Metanephros (tissue), 1 donor: ENCODE data around the gene CSRP3. TPM values are rescaled to one million over a fixed set of nuclear protein-coding genes. Genes with fewer than 3 reads are reported as not detected.

Source experiments
- total RNA-seq: library from RNA; depleted of rRNA; stranded (reverse); fragments of >200 nt; gene quantifications from one replicate; pipeline ENCODE4 v1.2.3, GENCODE V29; 2014

The CSRP3 gene
- total RNA-seq: 84.4 TPM

DNA sequence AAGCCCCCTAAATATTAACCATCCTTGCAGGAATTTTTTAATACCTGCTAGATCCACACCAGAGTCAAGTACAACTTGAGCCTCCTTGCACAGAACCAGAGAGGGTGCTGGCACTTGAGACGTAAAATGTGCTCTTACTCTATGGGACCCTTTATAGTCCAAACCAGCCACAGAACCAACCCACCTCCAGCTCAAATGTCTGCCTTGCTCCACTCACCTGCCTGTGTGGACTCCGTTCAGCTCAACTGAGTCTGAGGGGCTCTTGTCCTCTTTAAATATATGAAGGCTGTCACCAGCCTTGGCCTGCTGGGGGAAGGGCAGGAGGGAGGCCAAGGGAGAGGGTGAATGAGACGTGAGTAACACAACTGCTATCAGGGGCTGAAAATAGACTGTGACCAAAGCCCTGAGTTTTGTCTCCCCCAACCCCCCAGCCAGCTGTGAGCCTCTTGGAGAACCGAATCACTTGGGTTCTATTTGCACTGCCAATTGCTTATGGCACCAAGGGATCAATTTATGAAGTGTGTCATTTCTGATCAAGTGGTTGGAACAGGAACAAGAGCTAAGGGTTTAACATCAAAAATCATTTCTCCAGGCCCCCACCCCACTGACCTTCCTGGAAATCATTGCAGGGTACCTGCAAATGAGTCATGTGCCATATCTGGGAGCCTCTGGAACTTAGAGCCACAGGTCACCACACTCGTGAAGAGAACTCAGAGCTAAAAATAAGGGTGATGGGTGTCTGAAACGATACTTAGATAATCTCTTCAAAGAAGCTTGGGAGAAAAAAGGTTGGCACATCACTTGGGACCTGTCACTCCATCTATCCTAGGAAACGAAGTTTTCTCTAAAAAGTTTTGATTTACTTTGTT lies at the start of gene CSRP3:
Gene CSRP3, minus strand, starts transcription at position 247 of the 869 bp plus-strand sequence. CDS start 9,535 bp downstream, outside the sequence.

GRCh38 chr11:19240420-19241259 lies 38.9 kb upstream of the CSRP3 start, which contains the start of gene E2F8:
Gene E2F8 (minus strand): TSS chr11:19240945. CDS start chr11:19240121, 824 bp downstream.

Other genes starting within 250 kb of the CSRP3 start
- gene MRGPRX2, start 141.3 kb downstream of the CSRP3 start, total RNA-seq: not detected
- 14.9 TPM for gene ZDHHC13, start 84.8 kb downstream of the CSRP3 start, total RNA-seq
- gene E2F8, start 39.0 kb upstream of the CSRP3 start, total RNA-seq: 6.4 TPM